Prostate gland (tissue), 2 donors: Measurements from ENCODE around the gene SCRT2.

Experiments
- POLR2A ChIP-seq: fragments of 450-650 bp; IDR thresholded peaks from one replicate; pipeline ENCODE4 v1.6.1; 2016; ENCODE audit warnings: antibody characterized with exemption, mild to moderate bottlenecking
- POLR2AphosphoS5 ChIP-seq: sonication (generic); formaldehyde crosslinking; IDR thresholded peaks from one replicate; pipeline ENCODE4 v1.6.1; 2017; ENCODE audit warnings: antibody characterized with exemption
- TF ChIP-seq, protein P1 (sequence below), 4 experiments: fragments of 200-600 bp in 2 of 4; fragments of 450-650 bp in 2 of 4; sonication (generic) in 2 of 4; IDR thresholded peaks; 1 replicate in 3 of 4; 2 replicates in 1 of 4; pipeline ENCODE4 v1.5.1; 2016 to 2019; ENCODE audit warnings: antibody characterized with exemption in 4 of 4, mild to moderate bottlenecking in 2 of 4, moderate library complexity in 2 of 4

- TF ChIP-seq, protein P1, sequence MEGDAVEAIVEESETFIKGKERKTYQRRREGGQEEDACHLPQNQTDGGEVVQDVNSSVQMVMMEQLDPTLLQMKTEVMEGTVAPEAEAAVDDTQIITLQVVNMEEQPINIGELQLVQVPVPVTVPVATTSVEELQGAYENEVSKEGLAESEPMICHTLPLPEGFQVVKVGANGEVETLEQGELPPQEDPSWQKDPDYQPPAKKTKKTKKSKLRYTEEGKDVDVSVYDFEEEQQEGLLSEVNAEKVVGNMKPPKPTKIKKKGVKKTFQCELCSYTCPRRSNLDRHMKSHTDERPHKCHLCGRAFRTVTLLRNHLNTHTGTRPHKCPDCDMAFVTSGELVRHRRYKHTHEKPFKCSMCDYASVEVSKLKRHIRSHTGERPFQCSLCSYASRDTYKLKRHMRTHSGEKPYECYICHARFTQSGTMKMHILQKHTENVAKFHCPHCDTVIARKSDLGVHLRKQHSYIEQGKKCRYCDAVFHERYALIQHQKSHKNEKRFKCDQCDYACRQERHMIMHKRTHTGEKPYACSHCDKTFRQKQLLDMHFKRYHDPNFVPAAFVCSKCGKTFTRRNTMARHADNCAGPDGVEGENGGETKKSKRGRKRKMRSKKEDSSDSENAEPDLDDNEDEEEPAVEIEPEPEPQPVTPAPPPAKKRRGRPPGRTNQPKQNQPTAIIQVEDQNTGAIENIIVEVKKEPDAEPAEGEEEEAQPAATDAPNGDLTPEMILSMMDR (IDR thresholded peaks at IDR 0.05) = no peak
- no peak for TF ChIP-seq POLR2AphosphoS5
- no peak for TF ChIP-seq POLR2A
Measured at GRCh38 chr20:699811-700338, 24.3 kb upstream of the SCRT2 start.
